ENCODE results near the gene ST6GALNAC2. TPM values are rescaled to one million over a fixed set of nuclear protein-coding genes. Genes with fewer than 3 reads are reported as not detected.

ST6GALNAC2 gene
- total RNA-seq, 1 donor from 2014 or later = 0.62 TPM

GRCh38 chr17:76627510-76627909, 41.9 kb upstream of the ST6GALNAC2 start:
- H3K4me3 Mint-ChIP-seq (ENCODE audit: low read depth) = no peak overlapping the region
- peaks cover 11% of the 10 kb centered on the region for H3K4me1 Mint-ChIP-seq (ENCODE audit: low read depth)
- no peak for TF ChIP-seq CTCF (IDR thresholded peaks at IDR 0.05; ENCODE audit: unreplicated experiment)
- H3K36me3 Mint-ChIP-seq (ENCODE audit: insufficient read depth) = peaks cover 2% of the 10 kb centered on the region
- no peaks in the 10 kb centered on the region for H3K9me3 Mint-ChIP-seq (ENCODE audit: low read depth)
- no peak overlapping the region for H3K27ac Mint-ChIP-seq
- H3K27me3 Mint-ChIP-seq = peaks cover 13% of the 10 kb centered on the region
- DNase-seq (ENCODE audit: low spot score, unreplicated experiment) = no peak

- Mint-ChIP-seq H3K27me3 (peaks cover 13% of the 10 kb centered on the region), H3K4me3 (ENCODE audit: low read depth) (no peak overlapping the region), H3K4me1 (ENCODE audit: low read depth) (peaks cover under 1% of the 10 kb centered on the region), H3K27ac (no peak overlapping the region), H3K9me3 (ENCODE audit: low read depth) (no peaks in the 10 kb centered on the region), H3K36me3 (ENCODE audit: insufficient read depth) (peaks cover 2% of the 10 kb centered on the region)
- no peak for TF ChIP-seq CTCF (IDR thresholded peaks at IDR 0.05; ENCODE audit: unreplicated experiment)
- DNase-seq (ENCODE audit: low spot score, unreplicated experiment) = no peak
Measured at GRCh38 chr17:76626442-76626841, 40.8 kb upstream of the ST6GALNAC2 start.

GRCh38 chr17:76625496-76625895, 39.8 kb upstream of the ST6GALNAC2 start:
- no peaks in the 10 kb centered on the region for H3K4me1 Mint-ChIP-seq (ENCODE audit: low read depth)
- no peak overlapping the region for H3K4me3 Mint-ChIP-seq (ENCODE audit: low read depth)
- peaks cover 2% of the 10 kb centered on the region for H3K36me3 Mint-ChIP-seq (ENCODE audit: insufficient read depth)
- no peaks in the 10 kb centered on the region for H3K9me3 Mint-ChIP-seq (ENCODE audit: low read depth)
- no peak overlapping the region for H3K27ac Mint-ChIP-seq
- H3K27me3 Mint-ChIP-seq = peaks cover 13% of the 10 kb centered on the region
- no peak for DNase-seq (ENCODE audit: low spot score, unreplicated experiment)
- no peak for TF ChIP-seq CTCF (IDR thresholded peaks at IDR 0.05; ENCODE audit: unreplicated experiment)

GRCh38 chr17:76623271-76624146, 37.8 kb upstream of the ST6GALNAC2 start:
- H3K4me3 Mint-ChIP-seq (ENCODE audit: low read depth) = no peak overlapping the region
- TF ChIP-seq CTCF (IDR thresholded peaks at IDR 0.05; ENCODE audit: unreplicated experiment) = peak; percentile 98
- peak; percentile 69 for DNase-seq (ENCODE audit: low spot score, unreplicated experiment)
- H3K36me3 Mint-ChIP-seq (ENCODE audit: insufficient read depth) = peaks cover 2% of the 10 kb centered on the region
- H3K27me3 Mint-ChIP-seq = peaks cover 13% of the 10 kb centered on the region
- no peaks in the 10 kb centered on the region for H3K4me1 Mint-ChIP-seq (ENCODE audit: low read depth)
- H3K9me3 Mint-ChIP-seq (ENCODE audit: low read depth) = no peaks in the 10 kb centered on the region
- H3K27ac Mint-ChIP-seq = no peak overlapping the region

- H3K27ac Mint-ChIP-seq = no peak overlapping the region
Measured at GRCh38 chr17:76617838-76618237, 32.2 kb upstream of the ST6GALNAC2 start.

More at GRCh38 chr17:76617838-76618237, 32.2 kb upstream of the ST6GALNAC2 start:
- H3K27me3 Mint-ChIP-seq = peaks cover 3% of the 10 kb centered on the region
- no peaks in the 10 kb centered on the region for H3K9me3 Mint-ChIP-seq (ENCODE audit: low read depth)
- DNase-seq (ENCODE audit: low spot score, unreplicated experiment) = no peak
- H3K36me3 Mint-ChIP-seq (ENCODE audit: insufficient read depth) = no peaks in the 10 kb centered on the region
- no peak overlapping the region for H3K4me3 Mint-ChIP-seq (ENCODE audit: low read depth)
- TF ChIP-seq CTCF (IDR thresholded peaks at IDR 0.05; ENCODE audit: unreplicated experiment) = no peak
- H3K4me1 Mint-ChIP-seq (ENCODE audit: low read depth) = no peaks in the 10 kb centered on the region

Data from progenitor cell of endocrine pancreas (in vitro differentiated cells).